GM23338 (cell line): Measurements from ENCODE around the gene HPS5. TPM values are rescaled to one million over a fixed set of nuclear protein-coding genes. Genes with fewer than 3 reads are reported as not detected.

Source experiments
- ATAC-seq: fragments of 200-7000 bp; cut with Tn5 transposase; 3 replicates; pipeline ENCODE4 v1.9.1; 2020
- DNase-seq: peaks from one replicate; pipeline ENCODE4 v3.0.0-alpha.2; 2015; ENCODE audit warnings: low spot score
- H2AFZ ChIP-seq: fragments of 200-600 bp; sonication (generic); 2 replicates; pipeline ENCODE4 v1.8.0; 2016; ENCODE audit warnings: antibody characterized with exemption, mild to moderate bottlenecking, moderate library complexity
- H3F3A ChIP-seq: fragments of 200-600 bp; sonication (generic); replicated peaks from 2 replicates; pipeline ENCODE4 v1.8.0; 2017; ENCODE audit warnings: antibody characterized with exemption, mixed run types, low read depth
- H3K27ac ChIP-seq: fragments of 200-600 bp; sonication (generic); 2 replicates; pipeline ENCODE4 v1.6.1; 2016; ENCODE audit warnings: low read depth
- H3K27me3 ChIP-seq: fragments of 200-600 bp; sonication (generic); 2 replicates; pipeline ENCODE4 v1.8.0; 2016; ENCODE audit warnings: mild to moderate bottlenecking, mixed run types, moderate library complexity; ENCODE audit not compliant: insufficient read depth
- H3K36me3 ChIP-seq: fragments of 200-600 bp; sonication (generic); 2 replicates; pipeline ENCODE4 v1.8.0; 2016; ENCODE audit warnings: mild to moderate bottlenecking; ENCODE audit not compliant: insufficient read depth
- H3K4me1 ChIP-seq: fragments of 200-600 bp; sonication (generic); 2 replicates; pipeline ENCODE4 v1.8.0; 2016; ENCODE audit warnings: mild to moderate bottlenecking, moderate library complexity; ENCODE audit not compliant: insufficient read depth
- H3K4me2 ChIP-seq: fragments of 200-600 bp; sonication (generic); 2 replicates; pipeline ENCODE4 v1.7.1; 2017; ENCODE audit warnings: mixed run types
- H3K4me3 ChIP-seq: fragments of 200-600 bp; sonication (generic); 2 replicates; pipeline ENCODE4 v1.6.1; 2016; ENCODE audit warnings: mixed run types
- H3K79me2 ChIP-seq: fragments of 200-600 bp; sonication (generic); replicated peaks from 2 replicates; pipeline ENCODE4 v1.8.0; 2017; ENCODE audit warnings: mild to moderate bottlenecking; ENCODE audit not compliant: insufficient read depth
- H3K9me2 ChIP-seq: fragments of 200-600 bp; sonication (generic); 2 replicates; pipeline ENCODE4 v1.8.0; 2017; ENCODE audit not compliant: insufficient read depth
- H4K20me1 ChIP-seq: fragments of 200-600 bp; sonication (generic); replicated peaks from 2 replicates; pipeline ENCODE4 v1.8.0; 2017; ENCODE audit warnings: mild to moderate bottlenecking; ENCODE audit not compliant: insufficient read depth
- H3K27ac Mint-ChIP-seq: 2 replicates; pipeline ENCODE4 v1.8.0; 2020; ENCODE audit warnings: inconsistent platforms, mild to moderate bottlenecking, moderate library complexity, mixed read lengths
- H3K27me3 Mint-ChIP-seq: 3 replicates; pipeline ENCODE4 v1.8.0; 2022; ENCODE audit warnings: low read depth, mild to moderate bottlenecking, moderate library complexity, mixed read lengths, inconsistent platforms; ENCODE audit not compliant: insufficient read depth, poor library complexity
- H3K36me3 Mint-ChIP-seq: 3 replicates; pipeline ENCODE4 v1.8.0; 2021; ENCODE audit warnings: low read depth, mild to moderate bottlenecking, inconsistent platforms, moderate library complexity, mixed read lengths
- H3K4me1 Mint-ChIP-seq: 3 replicates; pipeline ENCODE4 v1.8.0; 2020; ENCODE audit warnings: mild to moderate bottlenecking, inconsistent platforms, mixed read lengths
- H3K4me3 Mint-ChIP-seq: 3 replicates; pipeline ENCODE4 v1.8.0; 2021; ENCODE audit warnings: moderate library complexity, mild to moderate bottlenecking, inconsistent platforms, mixed read lengths
- H3K9me3 Mint-ChIP-seq: 3 replicates; pipeline ENCODE4 v1.8.0; 2020; ENCODE audit warnings: moderate library complexity, mild to moderate bottlenecking, inconsistent platforms, mixed read lengths
- CREB1 ChIP-seq: fragments of 250-450 bp; sonication (Bioruptor Pico); IDR thresholded peaks from 2 replicates; pipeline ENCODE4 v1.5.0; 2020; ENCODE audit warnings: low read depth, mild to moderate bottlenecking, moderate library complexity
- EZH2 ChIP-seq: fragments of 200-600 bp; sonication (generic); IDR thresholded peaks from one replicate; pipeline ENCODE4 v1.8.0; 2017; ENCODE audit warnings: antibody characterized with exemption, mild to moderate bottlenecking, low read depth; ENCODE audit not compliant: unreplicated experiment
- EZH2phosphoT487 ChIP-seq: fragments of 200-600 bp; sonication (generic); IDR thresholded peaks from one replicate; pipeline ENCODE4 v1.8.1; 2018; ENCODE audit warnings: antibody characterized with exemption; ENCODE audit not compliant: unreplicated experiment
- JUNB ChIP-seq: IDR thresholded peaks from one replicate; pipeline ENCODE4 v1.6.1; 2016; ENCODE audit warnings: antibody characterized with exemption; ENCODE audit not compliant: unreplicated experiment
- NANOG ChIP-seq: IDR thresholded peaks from 2 replicates; pipeline ENCODE4 v1.6.1; 2016; ENCODE audit warnings: antibody characterized with exemption, borderline replicate concordance
- POLR2AphosphoS5 ChIP-seq: IDR thresholded peaks from 2 replicates; pipeline ENCODE4 v1.6.1; 2016; ENCODE audit warnings: antibody characterized with exemption, low read depth
- STAT1 ChIP-seq: IDR thresholded peaks from one replicate; pipeline ENCODE4 v1.6.1; 2016; ENCODE audit warnings: antibody characterized with exemption; ENCODE audit not compliant: unreplicated experiment
- ZNF114 ChIP-seq: fragments of 250-450 bp; sonication (Bioruptor Pico); IDR thresholded peaks from 2 replicates; pipeline ENCODE4 v1.5.0; 2020; ENCODE audit warnings: mild to moderate bottlenecking, moderate library complexity
- ZNF331 ChIP-seq: fragments of 250-450 bp; sonication (Bioruptor Pico); IDR thresholded peaks from 2 replicates; pipeline ENCODE4 v1.5.0; 2020; ENCODE audit warnings: low read depth, mild to moderate bottlenecking, moderate library complexity
- polyA plus RNA-seq: library from polyadenylated mRNA; unstranded; fragments of >200 nt; fragmentation: Nextera tagmentation; extraction: Ambion mirVana; gene quantifications from 2 replicates; pipeline ENCODE4 v1.2.1, GENCODE V29; 2016
- total RNA-seq: library from RNA; depleted of rRNA; stranded (reverse); fragments of >200 nt; shearing (Covaris generic); gene quantifications from 2 replicates; pipeline ENCODE4 v1.2.3, GENCODE V29; 2014
- TF ChIP-seq, protein P1 (sequence below): IDR thresholded peaks from one replicate; pipeline ENCODE4 v1.6.1; 2018; ENCODE audit warnings: antibody characterized with exemption; ENCODE audit not compliant: unreplicated experiment
- TF ChIP-seq, protein P2 (sequence below): fragments of 250-450 bp; sonication (Bioruptor Pico); IDR thresholded peaks from 2 replicates; pipeline ENCODE4 v1.5.0; 2020; ENCODE audit warnings: mild to moderate bottlenecking, moderate library complexity

Gene HPS5
- total and polyA plus RNA-seq, 2 experiments from 2014 or later = 11.5 to 18.6 TPM

DNA sequence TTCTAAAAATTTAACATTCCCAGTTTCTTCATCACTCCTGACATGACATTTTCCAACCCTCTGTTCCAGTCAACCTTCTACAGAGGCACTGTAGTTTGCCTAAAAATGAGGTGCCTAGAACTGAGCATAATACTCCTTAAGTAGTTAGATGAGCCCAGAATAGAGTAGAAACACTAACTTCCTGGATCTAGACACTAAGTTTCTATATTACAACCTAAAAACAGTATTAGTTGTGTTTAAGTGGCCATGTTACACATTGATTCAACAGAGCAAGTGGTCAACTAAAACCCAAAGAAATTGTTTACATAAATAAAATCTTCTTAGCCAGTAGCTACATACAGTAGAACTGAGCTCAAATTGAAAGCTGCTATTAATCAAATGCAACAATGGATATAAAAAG lies 1.3 kb downstream of the HPS5 start (continued):
- TF ChIP-seq, protein P1, sequence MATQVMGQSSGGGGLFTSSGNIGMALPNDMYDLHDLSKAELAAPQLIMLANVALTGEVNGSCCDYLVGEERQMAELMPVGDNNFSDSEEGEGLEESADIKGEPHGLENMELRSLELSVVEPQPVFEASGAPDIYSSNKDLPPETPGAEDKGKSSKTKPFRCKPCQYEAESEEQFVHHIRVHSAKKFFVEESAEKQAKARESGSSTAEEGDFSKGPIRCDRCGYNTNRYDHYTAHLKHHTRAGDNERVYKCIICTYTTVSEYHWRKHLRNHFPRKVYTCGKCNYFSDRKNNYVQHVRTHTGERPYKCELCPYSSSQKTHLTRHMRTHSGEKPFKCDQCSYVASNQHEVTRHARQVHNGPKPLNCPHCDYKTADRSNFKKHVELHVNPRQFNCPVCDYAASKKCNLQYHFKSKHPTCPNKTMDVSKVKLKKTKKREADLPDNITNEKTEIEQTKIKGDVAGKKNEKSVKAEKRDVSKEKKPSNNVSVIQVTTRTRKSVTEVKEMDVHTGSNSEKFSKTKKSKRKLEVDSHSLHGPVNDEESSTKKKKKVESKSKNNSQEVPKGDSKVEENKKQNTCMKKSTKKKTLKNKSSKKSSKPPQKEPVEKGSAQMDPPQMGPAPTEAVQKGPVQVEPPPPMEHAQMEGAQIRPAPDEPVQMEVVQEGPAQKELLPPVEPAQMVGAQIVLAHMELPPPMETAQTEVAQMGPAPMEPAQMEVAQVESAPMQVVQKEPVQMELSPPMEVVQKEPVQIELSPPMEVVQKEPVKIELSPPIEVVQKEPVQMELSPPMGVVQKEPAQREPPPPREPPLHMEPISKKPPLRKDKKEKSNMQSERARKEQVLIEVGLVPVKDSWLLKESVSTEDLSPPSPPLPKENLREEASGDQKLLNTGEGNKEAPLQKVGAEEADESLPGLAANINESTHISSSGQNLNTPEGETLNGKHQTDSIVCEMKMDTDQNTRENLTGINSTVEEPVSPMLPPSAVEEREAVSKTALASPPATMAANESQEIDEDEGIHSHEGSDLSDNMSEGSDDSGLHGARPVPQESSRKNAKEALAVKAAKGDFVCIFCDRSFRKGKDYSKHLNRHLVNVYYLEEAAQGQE = no peak
- TF ChIP-seq NANOG (no peak), CREB1 (CRISPR knock-in tag) (no peak), ZNF114 (CRISPR knock-in tag) (no peak)
- TF ChIP-seq, protein P2, sequence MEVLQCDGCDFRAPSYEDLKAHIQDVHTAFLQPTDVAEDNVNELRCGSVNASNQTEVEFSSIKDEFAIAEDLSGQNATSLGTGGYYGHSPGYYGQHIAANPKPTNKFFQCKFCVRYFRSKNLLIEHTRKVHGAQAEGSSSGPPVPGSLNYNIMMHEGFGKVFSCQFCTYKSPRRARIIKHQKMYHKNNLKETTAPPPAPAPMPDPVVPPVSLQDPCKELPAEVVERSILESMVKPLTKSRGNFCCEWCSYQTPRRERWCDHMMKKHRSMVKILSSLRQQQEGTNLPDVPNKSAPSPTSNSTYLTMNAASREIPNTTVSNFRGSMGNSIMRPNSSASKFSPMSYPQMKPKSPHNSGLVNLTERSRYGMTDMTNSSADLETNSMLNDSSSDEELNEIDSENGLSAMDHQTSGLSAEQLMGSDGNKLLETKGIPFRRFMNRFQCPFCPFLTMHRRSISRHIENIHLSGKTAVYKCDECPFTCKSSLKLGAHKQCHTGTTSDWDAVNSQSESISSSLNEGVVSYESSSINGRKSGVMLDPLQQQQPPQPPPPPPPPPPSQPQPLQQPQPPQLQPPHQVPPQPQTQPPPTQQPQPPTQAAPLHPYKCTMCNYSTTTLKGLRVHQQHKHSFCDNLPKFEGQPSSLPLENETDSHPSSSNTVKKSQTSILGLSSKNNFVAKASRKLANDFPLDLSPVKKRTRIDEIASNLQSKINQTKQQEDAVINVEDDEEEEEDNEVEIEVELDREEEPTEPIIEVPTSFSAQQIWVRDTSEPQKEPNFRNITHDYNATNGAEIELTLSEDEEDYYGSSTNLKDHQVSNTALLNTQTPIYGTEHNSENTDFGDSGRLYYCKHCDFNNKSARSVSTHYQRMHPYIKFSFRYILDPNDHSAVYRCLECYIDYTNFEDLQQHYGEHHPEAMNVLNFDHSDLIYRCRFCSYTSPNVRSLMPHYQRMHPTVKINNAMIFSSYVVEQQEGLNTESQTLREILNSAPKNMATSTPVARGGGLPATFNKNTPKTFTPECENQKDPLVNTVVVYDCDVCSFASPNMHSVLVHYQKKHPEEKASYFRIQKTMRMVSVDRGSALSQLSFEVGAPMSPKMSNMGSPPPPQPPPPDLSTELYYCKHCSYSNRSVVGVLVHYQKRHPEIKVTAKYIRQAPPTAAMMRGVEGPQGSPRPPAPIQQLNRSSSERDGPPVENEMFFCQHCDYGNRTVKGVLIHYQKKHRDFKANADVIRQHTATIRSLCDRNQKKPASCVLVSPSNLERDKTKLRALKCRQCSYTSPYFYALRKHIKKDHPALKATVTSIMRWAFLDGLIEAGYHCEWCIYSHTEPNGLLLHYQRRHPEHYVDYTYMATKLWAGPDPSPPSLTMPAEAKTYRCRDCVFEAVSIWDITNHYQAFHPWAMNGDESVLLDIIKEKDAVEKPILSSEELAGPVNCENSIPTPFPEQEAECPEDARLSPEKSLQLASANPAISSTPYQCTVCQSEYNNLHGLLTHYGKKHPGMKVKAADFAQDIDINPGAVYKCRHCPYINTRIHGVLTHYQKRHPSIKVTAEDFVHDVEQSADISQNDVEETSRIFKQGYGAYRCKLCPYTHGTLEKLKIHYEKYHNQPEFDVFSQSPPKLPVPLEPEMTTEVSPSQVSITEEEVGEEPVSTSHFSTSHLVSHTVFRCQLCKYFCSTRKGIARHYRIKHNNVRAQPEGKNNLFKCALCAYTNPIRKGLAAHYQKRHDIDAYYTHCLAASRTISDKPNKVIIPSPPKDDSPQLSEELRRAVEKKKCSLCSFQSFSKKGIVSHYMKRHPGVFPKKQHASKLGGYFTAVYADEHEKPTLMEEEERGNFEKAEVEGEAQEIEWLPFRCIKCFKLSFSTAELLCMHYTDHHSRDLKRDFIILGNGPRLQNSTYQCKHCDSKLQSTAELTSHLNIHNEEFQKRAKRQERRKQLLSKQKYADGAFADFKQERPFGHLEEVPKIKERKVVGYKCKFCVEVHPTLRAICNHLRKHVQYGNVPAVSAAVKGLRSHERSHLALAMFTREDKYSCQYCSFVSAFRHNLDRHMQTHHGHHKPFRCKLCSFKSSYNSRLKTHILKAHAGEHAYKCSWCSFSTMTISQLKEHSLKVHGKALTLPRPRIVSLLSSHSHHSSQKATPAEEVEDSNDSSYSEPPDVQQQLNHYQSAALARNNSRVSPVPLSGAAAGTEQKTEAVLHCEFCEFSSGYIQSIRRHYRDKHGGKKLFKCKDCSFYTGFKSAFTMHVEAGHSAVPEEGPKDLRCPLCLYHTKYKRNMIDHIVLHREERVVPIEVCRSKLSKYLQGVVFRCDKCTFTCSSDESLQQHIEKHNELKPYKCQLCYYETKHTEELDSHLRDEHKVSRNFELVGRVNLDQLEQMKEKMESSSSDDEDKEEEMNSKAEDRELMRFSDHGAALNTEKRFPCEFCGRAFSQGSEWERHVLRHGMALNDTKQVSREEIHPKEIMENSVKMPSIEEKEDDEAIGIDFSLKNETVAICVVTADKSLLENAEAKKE (CRISPR knock-in tag) = no peak

- Histone ChIP-seq H3K4me3 (peak overlapping the region; percentile 83; the same call in 1 of the 2 replicates), H3K4me2 (peak overlapping the region; percentile 94)
- peak overlapping the region; percentile 62; the same call in 2 of the 3 replicates for H3K4me3 Mint-ChIP-seq
- TF ChIP-seq JUNB = no peak
- TF ChIP-seq, protein P1 = no peak
- TF ChIP-seq EZH2 = no peak
- TF ChIP-seq POLR2AphosphoS5 = no peak
- TF ChIP-seq NANOG = no peak
- no peak for TF ChIP-seq ZNF331 (CRISPR knock-in tag)
- no peak for TF ChIP-seq EZH2phosphoT487
- TF ChIP-seq STAT1 = no peak
- no peak for TF ChIP-seq CREB1 (CRISPR knock-in tag)
These were observed 2.0 kb downstream of the HPS5 start for GRCh38 chr11:18319914-18320313.

More at GRCh38 chr11:18319914-18320313, 2.0 kb downstream of the HPS5 start:
- H3K27me3 ChIP-seq = no peaks in the 10 kb centered on the region
- peaks cover 7% of the 10 kb centered on the region for H3K27me3 Mint-ChIP-seq
- H3K27ac ChIP-seq = no peak overlapping the region
- ATAC-seq (no peak), DNase-seq (no peak)
- peaks cover 30% of the 10 kb centered on the region for H3K4me1 Mint-ChIP-seq
- H3K36me3 ChIP-seq = peaks cover 7% of the 10 kb centered on the region
- no peak overlapping the region for H3K27ac Mint-ChIP-seq
- H3K9me3 Mint-ChIP-seq = no peaks in the 10 kb centered on the region
- H3K4me1 ChIP-seq = peaks cover 19% of the 10 kb centered on the region
- no peaks in the 10 kb centered on the region for H3K9me2 ChIP-seq
- H4K20me1 ChIP-seq = no peaks in the 10 kb centered on the region; the same call in none of the 2 replicates
- H3K36me3 Mint-ChIP-seq = peaks cover 9% of the 10 kb centered on the region; the same call in 2 of the 3 replicates
- no peaks in the 10 kb centered on the region for H3F3A ChIP-seq
- no peak overlapping the region for H2AFZ ChIP-seq
- peaks cover 91% of the 10 kb centered on the region for H3K79me2 ChIP-seq
